NCI-H446 treated with DMSO at 0.1 percent for 48 hours (cell line): Measurements from ENCODE around the gene RBMXL3.
"Not testable (repeated sequence)": the region's sequence is repeated elsewhere in the genome, so short reads cannot be mapped to it uniquely, and the experiment has no call there.

Source experiments
- DNase-seq: peaks from one replicate; lab custom pipeline; 2025; lab: John Stamatoyannopoulos, UW

RBMXL3 gene

GRCh38 chrX:115189110-115189509 is at the start of gene RBMXL3:
Gene RBMXL3 (plus strand): TSS chrX:115189410. CDS start chrX:115189442, 32 bp downstream.
- DNase-seq = no peak

GRCh38 chrX:115142057-115142456 is 47.2 kb upstream of the RBMXL3 start:
- no peak for DNase-seq

GRCh38 chrX:115147220-115147619 is 42.0 kb upstream of the RBMXL3 start:
- DNase-seq = no peak

GRCh38 chrX:115173181-115173580 is 16.0 kb upstream of the RBMXL3 start:
- no peak for DNase-seq

GRCh38 chrX:115174548-115174947 is 14.7 kb upstream of the RBMXL3 start:
- DNase-seq = no peak

GRCh38 chrX:115177932-115178331 is 11.3 kb upstream of the RBMXL3 start:
- DNase-seq = no peak

- no peak for DNase-seq
These were observed 10.7 kb upstream of the RBMXL3 start for GRCh38 chrX:115178473-115178872.

- DNase-seq = no peak
These were observed 5.2 kb upstream of the RBMXL3 start for GRCh38 chrX:115183980-115184379.

- DNase-seq = no peak
These were observed 731 bp downstream of the RBMXL3 start for GRCh38 chrX:115189646-115190635.

- DNase-seq = no peak
These were observed 1.7 kb downstream of the RBMXL3 start for GRCh38 chrX:115190636-115191489.

- no peak for DNase-seq
These were observed 2.5 kb downstream of the RBMXL3 start for GRCh38 chrX:115191490-115192243.

GRCh38 chrX:115192244-115192700 is 3.1 kb downstream of the RBMXL3 start:
- DNase-seq = no peak

GRCh38 chrX:115204040-115204439 is 14.8 kb downstream of the RBMXL3 start:
- no peak for DNase-seq

GRCh38 chrX:115209547-115209946 is 20.3 kb downstream of the RBMXL3 start:
- DNase-seq = not testable (repeated sequence)

GRCh38 chrX:115214151-115214550 is 24.9 kb downstream of the RBMXL3 start:
- no peak for DNase-seq

- no peak for DNase-seq
These were observed 25.4 kb downstream of the RBMXL3 start for GRCh38 chrX:115214605-115215004.

- DNase-seq = not testable (repeated sequence)
These were observed 28.1 kb downstream of the RBMXL3 start for GRCh38 chrX:115217346-115217745.

GRCh38 chrX:115226929-115227328 is 37.7 kb downstream of the RBMXL3 start:
- no peak for DNase-seq

- DNase-seq = no peak
These were observed 40.3 kb downstream of the RBMXL3 start for GRCh38 chrX:115229337-115230003.

- no peak for DNase-seq
These were observed 43.8 kb downstream of the RBMXL3 start for GRCh38 chrX:115232933-115233496.
